ENCODE data around the gene SLC7A14. TPM values are rescaled to one million over a fixed set of nuclear protein-coding genes. Genes with fewer than 3 reads are reported as not detected.

SLC7A14 gene
- total RNA-seq, 1 donor from 2014 or later: not detected

DNA sequence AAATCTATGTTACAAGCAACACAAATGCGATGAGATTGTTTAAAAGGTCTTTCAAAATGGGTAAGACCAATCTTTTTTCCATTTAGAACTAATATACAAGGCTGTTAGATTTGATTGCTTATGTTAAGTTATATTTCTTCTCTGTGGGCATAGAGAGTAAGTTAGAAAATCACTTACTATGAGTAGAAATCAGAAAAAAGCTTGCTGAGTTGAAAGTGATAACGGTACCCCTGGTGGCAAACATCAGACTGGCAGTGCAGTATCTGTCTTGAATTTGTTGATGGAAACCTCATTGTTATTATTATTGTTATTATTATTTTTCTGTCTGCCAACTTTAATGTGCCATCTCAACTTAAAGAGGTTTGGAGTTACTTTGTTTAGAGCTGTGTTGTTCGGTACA lies 154.8 kb downstream of the SLC7A14 start:
- intact Hi-C loops (cut with micrococcal nuclease): no loop called here

GRCh38 chr3:170429050-170429449 lies 156.8 kb downstream of the SLC7A14 start:
- intact Hi-C loops (cut with micrococcal nuclease): no loop called here

- intact Hi-C loops (cut with micrococcal nuclease): no loop called here
These were observed 157.8 kb downstream of the SLC7A14 start for GRCh38 chr3:170428095-170428494.

DNA sequence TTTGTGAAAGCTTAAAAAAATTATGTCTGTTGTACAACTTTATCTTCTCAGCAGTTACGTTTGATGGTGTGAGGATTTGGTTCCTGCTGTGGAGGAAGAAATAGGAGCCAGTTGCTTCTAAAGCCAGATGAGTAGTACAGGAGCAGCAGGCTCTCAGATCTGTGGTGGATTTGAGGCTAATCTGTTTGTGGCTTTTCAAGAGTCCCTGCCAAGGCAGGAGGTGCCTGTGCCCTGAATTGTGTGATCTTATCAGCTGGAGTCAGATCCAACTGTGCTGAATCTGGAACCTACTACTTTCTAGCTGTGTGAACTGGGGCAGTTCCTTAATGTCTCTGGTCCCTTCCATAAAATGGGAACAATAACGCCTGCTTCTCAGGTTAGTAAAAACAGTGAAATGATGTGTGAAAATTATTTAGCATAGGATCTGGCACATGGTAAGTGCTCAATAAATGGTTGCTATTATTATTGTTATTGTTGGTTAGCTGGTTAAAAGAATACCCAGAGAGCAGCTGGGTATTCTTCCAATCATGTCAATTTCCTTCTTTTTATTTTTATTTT lies 159.6 kb downstream of the SLC7A14 start:
- intact Hi-C loops (cut with micrococcal nuclease): no loop called here

DNA sequence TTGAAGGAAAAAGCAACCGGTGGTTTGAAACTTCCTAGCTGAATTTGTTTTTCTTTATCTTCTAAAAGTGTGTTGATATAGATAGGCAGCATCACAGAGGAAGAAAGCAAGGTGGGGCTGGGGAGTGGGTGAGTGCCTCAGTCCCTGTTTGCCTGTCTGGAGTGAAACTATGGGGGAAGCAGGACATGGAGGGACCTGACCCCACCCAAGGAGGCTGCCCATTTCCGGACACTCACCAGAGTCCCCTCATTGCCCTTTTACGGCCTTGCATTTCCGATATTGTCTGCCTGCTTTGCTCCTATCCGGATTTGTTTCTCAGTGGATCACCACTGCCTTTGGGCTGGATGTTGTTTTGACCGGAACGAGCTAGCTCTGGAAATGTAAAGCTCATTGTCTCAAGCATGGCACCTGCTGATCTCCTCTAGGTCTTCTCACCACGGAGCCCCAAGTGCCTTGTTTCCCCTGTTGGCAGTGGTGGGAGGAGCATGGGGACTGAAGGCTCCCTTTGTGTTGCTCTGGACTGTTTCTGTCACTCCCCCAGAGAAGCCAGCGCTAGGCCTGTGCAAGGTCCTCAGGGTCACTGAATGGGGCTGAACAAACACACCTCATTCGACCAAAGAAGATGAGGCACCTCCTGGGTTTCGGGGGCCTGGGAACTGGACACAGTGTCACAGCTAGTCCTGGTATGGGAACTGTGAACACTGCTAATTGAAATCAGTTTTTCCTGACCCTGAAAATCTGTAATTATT lies 160.2 kb downstream of the SLC7A14 start:
- intact Hi-C loops (cut with micrococcal nuclease): no loop called here

GRCh38 chr3:170424879-170425278 lies 161.0 kb downstream of the SLC7A14 start:
- intact Hi-C loops (cut with micrococcal nuclease): no loop called here

- intact Hi-C loops (cut with micrococcal nuclease): no loop called here
These were observed 162.8 kb downstream of the SLC7A14 start for GRCh38 chr3:170423001-170423615.

GRCh38 chr3:170421758-170422157 lies 164.1 kb downstream of the SLC7A14 start:
- intact Hi-C loops (cut with micrococcal nuclease): no loop called here

GRCh38 chr3:170421111-170421641 lies 164.7 kb downstream of the SLC7A14 start:
- intact Hi-C loops (cut with micrococcal nuclease): no loop called here

DNA sequence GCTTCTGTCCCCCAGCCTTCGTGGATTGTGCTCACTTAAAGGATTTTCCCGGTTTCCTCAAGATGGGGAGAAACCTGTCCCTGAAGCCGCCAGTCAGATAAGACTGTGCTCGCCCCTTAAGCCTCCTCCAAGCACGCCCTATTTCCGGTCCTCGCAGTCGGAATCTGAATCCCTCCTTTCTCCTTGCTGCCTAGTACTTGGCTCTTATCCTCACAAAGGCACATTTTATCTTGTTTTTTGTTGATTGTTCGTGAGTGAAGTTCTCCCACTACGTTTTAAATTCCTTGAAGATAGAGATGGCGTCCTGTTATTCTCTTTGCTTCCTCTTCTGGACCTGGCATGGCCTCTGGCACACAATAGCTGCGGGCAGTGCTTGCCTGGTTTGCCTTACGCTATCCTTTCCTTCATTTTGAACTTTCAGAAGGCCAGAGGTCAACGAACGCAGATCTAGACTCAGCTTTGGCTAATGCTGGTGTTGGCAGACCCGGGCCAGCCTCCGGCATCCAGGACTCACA lies 165.5 kb downstream of the SLC7A14 start:
- intact Hi-C loops (cut with micrococcal nuclease): no loop called here

DNA sequence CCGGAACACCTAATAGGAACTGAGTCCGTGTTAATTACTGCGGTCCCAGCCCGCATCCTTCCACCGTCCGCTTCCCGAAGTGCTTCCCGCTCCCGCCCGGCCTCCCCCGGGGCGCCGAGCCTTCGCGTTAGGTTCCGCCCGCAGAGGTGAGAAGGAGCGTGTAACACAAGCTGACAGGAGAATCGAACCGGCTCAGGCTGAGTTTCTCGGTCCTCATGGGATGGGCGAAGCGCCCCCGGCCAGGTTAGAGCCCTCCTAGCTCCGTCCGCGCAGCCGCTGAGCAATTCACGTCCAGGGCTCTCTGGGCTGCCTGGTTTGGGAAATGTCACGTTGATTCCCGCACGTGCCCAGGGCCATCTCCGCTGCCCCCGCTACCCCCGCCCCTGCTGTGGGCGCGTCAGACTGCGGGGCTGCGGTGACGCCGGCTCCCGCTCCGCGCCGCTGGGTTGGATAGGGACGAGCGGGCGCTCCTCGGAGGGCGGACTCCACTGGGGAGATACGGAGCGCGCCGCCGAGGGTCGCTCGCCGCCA lies 166.3 kb downstream of the SLC7A14 start:
- intact Hi-C loops (cut with micrococcal nuclease): loop anchor here (2.0 to 10.0 kb wide), 2 partner anchors 165 to 1273 kb away; partner anchors contain the start of gene SLC7A14

DNA sequence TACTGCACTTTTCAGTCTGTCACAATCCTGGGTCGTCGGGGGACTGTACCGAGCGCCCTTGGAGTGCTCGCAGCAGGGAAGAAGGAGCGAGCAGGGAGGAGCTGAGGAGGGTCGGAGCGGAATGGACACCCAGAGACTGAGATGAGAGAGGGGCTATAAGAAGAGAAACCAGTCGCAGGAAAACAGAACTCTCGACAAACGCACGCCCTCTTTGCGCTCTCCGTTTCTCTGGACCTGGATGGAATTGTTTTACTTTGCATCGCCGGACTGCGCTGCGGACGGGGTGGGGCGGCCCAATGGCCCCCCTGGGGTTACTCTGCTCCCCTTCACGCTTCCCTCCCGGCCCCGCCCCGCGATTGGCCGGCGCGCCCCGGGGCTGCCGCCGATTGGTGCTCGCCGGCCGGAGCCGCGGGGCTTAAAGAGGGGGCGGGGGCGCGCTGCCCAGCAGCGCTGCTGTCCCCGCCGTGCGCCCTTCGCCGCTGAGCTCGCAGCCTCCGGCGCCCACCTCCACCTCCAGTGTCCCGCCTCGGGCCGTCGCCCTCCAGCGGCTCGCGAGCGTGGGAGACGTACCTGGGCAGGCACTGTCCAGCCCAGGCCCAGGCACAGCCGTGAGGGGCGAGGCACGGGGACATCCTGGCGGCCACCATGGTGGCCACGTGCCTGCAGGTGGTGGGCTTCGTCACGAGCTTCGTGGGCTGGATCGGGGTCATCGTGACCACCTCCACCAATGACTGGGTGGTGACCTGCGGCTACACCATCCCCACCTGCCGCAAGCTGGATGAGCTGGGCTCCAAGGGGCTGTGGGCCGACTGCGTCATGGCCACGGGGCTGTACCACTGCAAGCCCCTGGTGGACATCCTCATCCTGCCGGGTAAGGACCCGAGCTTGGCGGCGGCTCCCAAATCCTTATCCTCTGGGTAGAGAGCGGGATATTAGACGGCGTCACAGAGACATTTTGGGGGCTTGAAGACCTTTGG lies 167.2 kb downstream of the SLC7A14 start, which contains the start of gene CLDN11:
Gene CLDN11 (plus strand): TSS at position 447 of the 977 bp plus-strand sequence. CDS start 199 bp downstream, at position 646.
- intact Hi-C loops (cut with micrococcal nuclease): loop anchor here (2.0 to 10.0 kb wide), 2 partner anchors 166 to 1272 kb away; partner anchors contain the start of gene SLC7A14

DNA sequence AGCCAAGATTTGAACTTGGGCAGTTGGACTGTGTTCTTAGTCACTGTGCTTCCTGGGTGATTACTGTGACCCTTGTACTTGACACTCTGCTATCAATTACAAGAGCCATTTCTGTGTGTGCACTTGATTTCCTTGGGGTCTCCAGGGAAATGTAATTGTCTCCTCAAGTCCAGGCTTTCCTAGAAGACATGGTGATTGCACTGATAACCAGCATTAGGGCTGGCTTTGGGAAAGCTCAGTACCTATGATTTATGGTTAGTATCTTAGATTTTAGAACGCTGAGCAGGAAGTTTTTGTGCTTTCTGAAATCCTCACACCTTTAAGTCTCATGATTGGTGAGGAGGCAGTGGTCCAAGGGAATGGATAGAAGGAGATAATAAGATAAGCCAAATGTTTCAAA lies 168.8 kb downstream of the SLC7A14 start:
- intact Hi-C loops (cut with micrococcal nuclease): loop anchor here (10.0 kb wide), 1 partner anchor 168 kb away; the partner anchor contains the start of gene SLC7A14

DNA sequence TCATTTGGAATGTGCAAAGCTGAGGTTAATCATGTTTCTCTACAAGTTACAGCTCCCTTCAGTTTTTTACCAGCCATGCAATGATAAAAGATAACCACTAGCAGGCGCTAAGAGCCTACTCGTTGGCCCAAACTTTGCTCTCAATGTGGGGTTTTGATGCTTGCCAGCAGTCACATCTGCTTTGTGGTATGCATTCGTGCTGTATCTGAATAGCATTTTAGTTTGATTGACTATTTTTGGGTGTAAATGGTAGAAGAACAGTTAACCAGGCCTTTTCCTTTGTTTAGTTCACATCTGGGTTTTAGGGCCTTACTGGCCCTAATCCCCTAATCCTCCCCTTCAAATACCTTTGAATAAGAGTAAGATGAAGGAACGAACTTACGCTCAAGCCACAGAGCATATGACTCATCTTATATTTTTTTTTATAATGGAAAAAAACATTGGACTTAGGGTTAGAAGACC lies 171.6 kb downstream of the SLC7A14 start:
- intact Hi-C loops (cut with micrococcal nuclease): loop anchor here (1.0 to 10.0 kb wide), 8 partner anchors 104 to 652 kb away; partner anchors contain the start of genes PRKCI and SLC7A14

- intact Hi-C loops (cut with micrococcal nuclease): loop anchor here (5.0 to 10.0 kb wide), 2 partner anchors 172 to 651 kb away; partner anchors contain the start of gene SLC7A14
These were observed 172.6 kb downstream of the SLC7A14 start for GRCh38 chr3:170413291-170413690.

GRCh38 chr3:170410428-170411029 lies 175.3 kb downstream of the SLC7A14 start:
- intact Hi-C loops (cut with micrococcal nuclease): loop anchor here (1.0 to 10.0 kb wide), 4 partner anchors 100 to 648 kb away; partner anchors contain the start of gene SLC7A14

Measured in T-helper 1 cell treated with Interleukin-12 subunit alpha and Interleukin-12 subunit beta and Interleukin-4 antibody, amounts not matched to agents 30 ng/mL and 1 ng/mL, for 36 hours (primary cell).